GM19372 (cell line): ENCODE results near the gene TPSD1.
"Not testable (repeated sequence)": the region's sequence is repeated elsewhere in the genome, so short reads cannot be mapped to it uniquely, and the experiment has no call there.

Experiments
- ATAC-seq: cut with Tn5 transposase; IDR thresholded peaks from one replicate; pipeline ENCODE4 v1.9.1; 2021; ENCODE audit warnings: mild to moderate bottlenecking, low read depth, moderate library complexity; ENCODE audit not compliant: unreplicated experiment

Gene TPSD1

DNA sequence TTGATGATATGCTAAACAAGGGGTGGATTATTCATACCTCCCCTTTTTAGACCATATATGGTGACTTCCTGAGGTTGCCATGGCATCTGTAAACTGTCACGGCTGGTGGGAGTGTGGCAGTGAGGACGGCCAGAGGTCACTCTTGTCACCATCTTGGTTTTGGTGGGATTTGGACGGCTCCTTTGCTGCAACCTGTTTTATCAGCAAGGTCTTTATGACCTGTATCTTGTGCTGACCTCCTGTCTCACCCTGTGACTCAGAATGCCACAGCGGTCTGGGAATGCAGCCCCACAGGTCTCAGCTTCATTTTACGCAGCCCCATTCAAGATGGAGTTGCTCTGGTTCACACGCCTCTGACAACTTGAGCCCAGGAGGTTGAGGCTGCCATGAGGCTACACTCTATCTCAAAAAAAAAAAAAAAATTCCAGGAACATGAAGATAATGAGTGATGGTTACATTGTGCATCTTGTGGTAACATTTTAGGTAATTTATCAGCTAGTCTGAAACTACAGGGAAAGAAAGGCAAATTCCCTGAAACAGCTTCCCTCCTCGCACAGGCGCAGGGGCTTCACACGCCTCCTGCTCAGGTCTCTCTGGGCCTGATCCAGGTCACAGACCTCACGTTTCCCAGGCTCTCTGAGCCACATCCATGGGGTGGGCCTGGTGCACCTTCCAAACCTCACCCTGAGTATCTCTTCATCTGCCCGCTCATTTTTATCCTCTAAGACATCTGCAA is 38.2 kb downstream of the TPSD1 start:
- ATAC-seq: no peak

DNA sequence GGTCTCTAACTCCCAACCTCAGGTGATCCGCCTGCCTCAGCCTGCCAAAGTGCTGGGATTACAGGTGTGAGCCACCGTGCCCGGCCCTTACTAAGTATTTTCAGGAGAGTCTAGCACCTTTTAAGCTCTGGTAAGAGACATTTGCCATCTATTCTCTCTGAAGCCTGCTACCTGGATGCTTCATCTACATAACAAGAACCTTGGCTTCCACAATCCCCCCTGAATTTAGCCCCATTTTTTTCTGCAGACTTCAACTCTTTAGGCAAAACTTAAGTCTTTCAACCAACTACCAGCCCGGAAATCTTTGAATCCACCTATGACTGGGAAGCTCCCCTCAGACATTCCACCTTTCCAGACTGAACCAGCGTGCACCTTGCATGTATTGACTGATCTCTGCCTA is 39.6 kb downstream of the TPSD1 start:
- no peak for ATAC-seq

DNA sequence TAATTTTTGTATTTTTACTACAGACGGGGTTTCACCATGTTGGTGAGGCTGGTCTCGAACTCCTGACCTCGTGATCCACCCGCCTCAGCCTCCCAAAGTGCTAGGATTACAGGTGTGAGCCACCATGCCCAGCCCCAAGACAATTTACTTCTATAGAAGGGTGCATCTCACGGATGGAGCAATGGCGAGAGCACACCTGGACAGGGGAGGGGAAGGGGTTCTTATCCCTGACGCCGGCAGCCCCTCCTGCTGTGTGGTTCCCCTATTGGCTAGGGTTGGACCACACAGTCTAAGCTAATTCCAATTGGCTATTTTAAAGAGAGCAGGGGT is 40.8 kb downstream of the TPSD1 start:
- ATAC-seq: not testable (repeated sequence)

DNA sequence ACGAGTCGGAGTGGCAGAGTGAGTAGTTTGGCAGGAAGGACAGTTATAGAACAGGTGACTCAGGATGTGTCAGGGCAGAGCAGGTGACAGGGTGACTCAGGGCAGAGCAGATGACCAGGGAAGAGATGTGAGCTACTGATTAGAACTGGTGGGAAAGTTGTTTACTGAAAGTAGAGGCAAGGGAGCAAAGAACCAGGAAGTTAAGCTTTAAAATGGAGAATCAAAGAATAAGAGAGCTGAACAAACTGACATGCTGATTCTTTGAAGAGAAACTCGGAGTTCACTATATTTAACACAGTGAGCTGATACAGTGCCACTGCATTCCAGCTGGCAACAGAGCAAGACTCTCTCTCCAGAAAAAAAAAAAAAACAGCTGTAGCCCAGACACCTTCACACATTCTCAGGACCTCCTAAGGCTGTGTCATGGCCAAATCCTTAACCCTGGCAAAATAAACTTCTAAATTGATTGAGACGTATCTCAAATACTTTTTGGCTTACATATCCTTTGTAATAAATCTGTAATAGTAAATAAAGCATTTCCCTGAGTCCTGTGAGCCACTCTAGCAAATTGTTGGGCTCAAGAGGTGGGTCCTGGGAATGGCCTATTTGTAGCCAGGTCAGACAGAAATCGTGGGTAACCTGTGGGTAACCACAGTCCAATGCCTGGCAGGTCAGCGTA is 41.3 kb downstream of the TPSD1 start:
- no peak for ATAC-seq

DNA sequence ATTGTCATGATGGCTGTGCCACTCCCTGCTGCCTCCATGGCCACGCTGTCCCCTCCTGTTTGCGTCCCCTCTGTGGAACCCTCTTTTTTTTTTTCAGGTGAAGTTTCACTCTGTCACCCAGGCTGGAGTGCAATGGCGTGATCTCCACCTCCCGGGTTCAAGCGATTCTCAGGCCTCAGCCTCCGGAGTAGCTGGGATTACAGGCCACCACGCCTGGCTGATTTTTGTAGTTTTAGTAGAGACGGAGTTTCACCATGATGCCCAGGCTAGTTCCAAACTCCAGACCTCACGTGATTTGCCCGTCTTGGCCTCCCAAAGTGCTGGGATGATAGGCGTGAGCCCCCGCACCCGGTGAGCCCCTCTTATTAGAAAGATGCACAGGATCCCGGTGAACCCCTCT is 42.5 kb downstream of the TPSD1 start:
- no peak for ATAC-seq

DNA sequence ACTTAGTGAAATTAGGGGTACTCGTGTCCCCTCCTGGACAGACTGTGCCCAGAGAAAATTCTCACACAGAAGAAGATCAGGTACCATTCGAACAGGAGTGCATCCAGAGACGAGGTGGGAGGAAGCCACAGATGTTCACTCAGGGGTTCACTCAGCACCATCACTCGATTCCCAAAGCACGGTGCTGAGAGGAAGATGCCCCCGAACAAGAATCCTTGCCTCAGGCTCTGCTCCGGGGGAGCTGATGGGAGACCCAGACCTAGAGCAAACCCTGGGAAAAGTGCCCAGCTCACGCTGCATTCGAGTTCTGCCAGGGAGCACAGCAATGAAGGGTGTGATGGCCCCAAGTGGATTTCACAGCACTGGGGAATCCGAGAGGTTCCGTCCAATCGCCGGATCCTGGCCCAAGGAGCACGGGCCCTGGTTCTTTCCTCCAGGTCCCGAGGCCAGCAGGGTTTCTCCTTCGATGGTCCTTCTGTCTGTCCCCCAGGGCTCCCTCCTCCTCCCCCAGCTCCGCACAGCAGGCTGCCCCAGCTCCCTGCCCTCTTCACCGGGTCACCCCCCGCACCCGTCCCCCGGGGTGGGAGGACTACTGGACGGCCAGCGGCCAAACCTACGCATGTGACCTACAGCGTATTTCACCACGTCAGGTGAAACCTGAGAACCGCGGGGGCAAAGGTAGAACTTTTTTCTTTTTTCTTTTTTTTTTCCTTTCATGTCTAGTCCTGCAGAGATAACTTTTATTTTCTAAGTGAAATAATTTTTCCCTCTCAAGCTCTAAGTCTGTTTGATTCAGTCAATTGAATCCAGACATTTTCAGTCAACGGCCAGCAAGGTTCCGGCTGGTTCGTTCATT is 43.4 kb downstream of the TPSD1 start:
- ATAC-seq: no peak

DNA sequence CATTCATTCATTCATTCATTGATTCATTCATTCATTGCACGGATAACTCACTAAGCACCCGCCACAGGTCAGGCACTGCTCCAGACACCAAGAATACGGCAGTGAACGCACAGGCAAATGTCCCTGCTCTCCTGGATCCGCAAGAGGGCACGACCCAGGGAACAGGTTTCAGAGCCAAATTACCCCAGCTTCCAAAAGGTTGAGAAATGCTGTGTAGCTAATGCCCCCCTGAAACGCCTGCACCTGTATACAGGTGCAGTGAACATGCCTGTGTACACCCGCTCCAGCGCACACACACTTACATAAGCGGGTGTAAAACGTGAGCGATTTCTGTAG is 44.0 kb downstream of the TPSD1 start:
- ATAC-seq: no peak

DNA sequence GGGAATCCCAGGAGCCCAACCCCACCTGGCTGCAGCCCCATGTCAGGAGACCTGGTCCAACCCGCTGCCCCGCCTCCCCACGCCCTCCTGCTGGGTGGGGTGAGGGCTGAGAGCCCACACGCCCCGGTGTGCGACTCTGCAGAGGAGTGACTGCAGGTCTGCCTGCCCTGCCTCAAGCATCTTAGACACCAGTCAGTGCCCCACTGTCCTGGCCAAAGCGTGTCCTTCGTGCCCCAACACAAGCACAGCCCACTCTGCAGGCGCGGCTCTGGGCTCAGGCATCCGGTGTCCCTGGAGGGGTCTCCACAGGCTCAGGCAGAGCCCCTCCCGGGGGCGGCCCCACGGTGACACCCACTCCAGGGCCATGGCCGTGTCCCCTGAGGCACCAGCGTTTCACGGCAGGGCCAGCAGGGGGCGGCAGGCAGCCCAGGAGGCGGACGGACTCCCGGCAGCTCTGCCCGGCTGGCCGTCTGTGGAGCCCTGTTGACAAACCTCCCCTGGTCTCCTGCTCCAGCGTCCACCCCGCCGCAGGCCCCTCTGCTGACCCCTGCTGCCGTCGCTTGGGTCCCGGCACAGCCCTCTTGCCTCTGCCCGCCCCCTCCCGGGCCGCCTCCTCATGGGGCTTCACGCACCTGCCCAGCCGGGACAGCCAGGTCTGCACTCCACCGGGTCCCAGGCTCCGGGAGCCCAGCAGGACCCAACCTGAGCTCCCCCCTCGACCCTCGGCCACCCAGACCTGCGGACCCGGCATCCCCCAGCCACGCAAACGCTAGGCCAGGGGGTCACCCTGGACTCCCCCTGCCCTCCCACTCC is 45.0 kb downstream of the TPSD1 start:
- ATAC-seq: no peak

DNA sequence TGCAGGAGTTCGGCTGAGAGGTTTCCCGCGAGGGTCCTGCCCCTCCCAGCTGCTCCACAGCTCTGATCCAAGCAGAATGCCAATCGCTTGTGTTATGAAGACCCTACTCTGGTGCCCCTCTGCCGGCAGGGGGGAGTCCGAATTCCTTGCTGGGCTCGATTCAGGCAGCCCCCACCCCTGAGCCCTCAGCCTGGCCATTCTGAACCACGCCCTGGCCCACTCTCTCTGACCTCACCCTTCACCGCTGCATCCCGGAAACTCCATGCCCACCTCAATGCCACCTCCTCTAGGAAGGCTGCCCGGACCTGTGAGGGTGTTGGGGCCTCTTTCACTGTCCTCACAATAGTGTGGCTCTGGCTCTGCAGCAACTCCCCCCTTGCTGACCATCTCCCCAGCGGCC is 45.7 kb downstream of the TPSD1 start:
- no peak for ATAC-seq

DNA sequence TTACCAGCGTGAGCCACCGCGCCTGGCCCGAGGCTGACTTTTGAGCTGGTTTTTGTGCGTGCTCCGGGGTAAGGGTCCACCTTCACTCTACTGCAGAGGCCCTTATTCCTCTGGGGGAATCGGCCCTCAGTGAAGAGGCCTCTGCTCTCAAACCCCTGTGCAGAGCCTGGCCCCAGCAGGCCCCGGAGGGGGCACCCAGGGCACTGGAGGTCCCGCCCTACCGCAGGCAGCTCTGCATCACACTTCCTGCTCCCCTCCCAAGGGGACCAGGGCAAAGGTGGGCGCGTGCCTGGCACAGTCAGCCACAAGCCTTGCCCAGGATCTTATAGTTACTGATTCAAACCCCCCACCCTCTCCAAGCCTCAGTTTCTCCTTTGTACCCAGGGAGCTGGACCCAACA is 50.0 kb downstream of the TPSD1 start:
- ATAC-seq: no peak

DNA sequence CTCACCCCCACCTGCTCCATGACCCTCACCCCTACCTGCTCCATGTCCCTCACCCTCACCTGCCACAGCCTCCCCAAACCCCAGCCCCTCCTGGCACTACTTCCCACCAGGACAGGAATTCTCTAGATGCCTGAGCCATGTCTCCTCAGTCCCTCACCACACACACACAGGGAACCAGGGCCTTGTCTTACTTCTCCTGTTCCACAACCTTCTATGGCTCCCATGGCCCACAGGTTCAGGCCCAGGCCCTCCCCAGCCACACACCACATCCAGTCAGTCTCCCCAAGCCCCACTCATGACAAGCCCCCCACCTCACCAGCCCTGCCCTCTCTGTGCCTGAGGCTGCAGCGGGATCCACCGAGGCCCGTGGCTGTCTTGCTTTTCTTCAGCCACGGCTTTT is 50.5 kb downstream of the TPSD1 start:
- ATAC-seq: no peak

DNA sequence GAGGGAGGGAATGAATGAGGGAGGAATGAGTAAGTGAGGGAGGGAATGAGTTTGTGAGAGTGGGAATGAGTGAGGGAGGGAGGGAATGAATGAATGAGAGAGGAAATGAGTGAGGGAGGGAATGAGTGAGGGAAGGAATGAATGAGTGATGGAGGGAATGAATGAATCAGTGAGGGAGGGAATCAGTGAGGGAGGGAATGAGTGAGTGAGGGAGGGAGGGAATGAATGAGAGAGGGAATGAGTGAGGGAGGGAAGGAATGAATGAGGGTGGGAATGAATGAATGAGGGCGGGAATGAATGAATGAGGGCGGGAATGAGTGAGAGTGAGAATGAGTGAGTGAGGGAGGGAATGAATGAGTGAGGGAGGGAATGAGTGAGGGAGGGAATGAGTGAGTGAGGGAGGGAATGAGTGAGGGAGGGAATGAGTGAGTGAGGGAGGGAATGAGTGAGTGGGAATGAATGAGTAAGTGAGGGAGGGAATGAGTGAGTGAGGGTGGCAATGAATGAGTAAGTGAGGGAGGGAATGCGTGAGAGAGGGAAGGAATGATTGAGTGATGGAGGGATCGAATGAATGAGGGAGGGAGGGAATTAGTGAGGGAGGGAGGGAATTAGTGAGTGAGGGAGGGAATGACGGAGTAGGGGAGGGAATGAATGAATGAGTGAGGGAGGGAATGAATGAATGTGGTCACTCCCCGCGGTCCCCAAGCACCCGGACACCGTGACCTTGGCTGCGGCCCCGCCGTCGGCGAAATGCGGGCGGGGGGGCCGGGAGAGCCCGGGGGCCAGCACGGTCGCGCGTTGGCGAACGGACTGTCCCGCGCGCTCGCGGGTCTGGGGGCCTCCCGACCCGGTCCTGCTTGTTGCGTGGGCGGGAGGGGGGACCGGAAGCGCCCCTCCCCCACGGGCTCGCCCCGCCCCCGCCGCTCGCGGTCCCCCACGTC is 52.4 kb downstream of the TPSD1 start:
- no peak for ATAC-seq
